Liver (tissue), 9 donors: Measurements from ENCODE around the gene PYHIN1. TPM values are rescaled to one million over a fixed set of nuclear protein-coding genes. Genes with fewer than 3 reads are reported as not detected.
A peak's percentile ranks its signal among the peaks of the same experiment; 100 is the strongest.

ENCODE experiments used
- DNase-seq: peaks from one replicate; pipeline ENCODE4 v3.0.0-alpha.2; 2017; ENCODE audit warnings: low spot score
- H3K27ac ChIP-seq, 2 donors: one replicate each; pipeline ENCODE4 v1.7.0; 2013; ENCODE audit warnings: inconsistent platforms in 2 of 2, low read length in 2 of 2, control low read depth in 1 of 2, low read depth in 1 of 2, mild to moderate bottlenecking in 1 of 2
- H3K27me3 ChIP-seq, 4 donors: one replicate each; pipeline versions ENCODE4 v1.6.1 to v1.7.0; 2013; ENCODE audit warnings: low read length in 3 of 4, inconsistent platforms in 1 of 4, mild to moderate bottlenecking in 1 of 4, moderate library complexity in 1 of 4; ENCODE audit not compliant: control insufficient read depth in 4 of 4, insufficient read depth in 4 of 4
- H3K36me3 ChIP-seq, 4 donors: one replicate each; pipeline versions ENCODE4 v1.6.1 to v1.7.0; 2013; ENCODE audit warnings: low read length in 3 of 4, mild to moderate bottlenecking in 3 of 4, low read depth in 1 of 4, moderate library complexity in 1 of 4; ENCODE audit not compliant: control insufficient read depth in 4 of 4, insufficient read depth in 3 of 4
- H3K4me1 ChIP-seq, 4 donors: one replicate each; pipeline versions ENCODE4 v1.6.1 to v1.7.0; 2013; ENCODE audit warnings: low read length in 3 of 4, mild to moderate bottlenecking in 3 of 4, moderate library complexity in 1 of 4; ENCODE audit not compliant: control insufficient read depth in 4 of 4, insufficient read depth in 4 of 4
- H3K4me3 ChIP-seq, 3 donors: one replicate each; pipeline versions ENCODE4 v1.6.1 to v1.7.0; 2013; ENCODE audit warnings: low read length in 3 of 3, control low read depth in 1 of 3, low read depth in 1 of 3, mild to moderate bottlenecking in 1 of 3
- H3K9ac ChIP-seq, 2 donors: one replicate each; pipeline ENCODE4 v1.7.0; 2013; ENCODE audit warnings: low read length in 2 of 2, mild to moderate bottlenecking in 2 of 2, moderate library complexity in 2 of 2, control low read depth in 1 of 2, low read depth in 1 of 2
- H3K9me3 ChIP-seq, 4 donors: one replicate each; pipeline versions ENCODE4 v1.6.1 to v1.7.0; 2013; ENCODE audit warnings: low read length in 3 of 4; ENCODE audit not compliant: control insufficient read depth in 4 of 4
- CTCF ChIP-seq: fragments of 150-350 bp; IDR thresholded peaks from 2 replicates; pipeline ENCODE4 v1.5.1; 2017; ENCODE audit warnings: improper control_type of control experiment, low read depth, low read length; ENCODE audit not compliant: missing input control
- EGR1 ChIP-seq, 2 donors: IDR thresholded peaks; 2 replicates each; pipeline ENCODE4 v1.6.1; 2016 to 2018; ENCODE audit warnings: antibody characterized with exemption in 2 of 2, low read depth in 2 of 2
- FOXA1 ChIP-seq: IDR thresholded peaks from 2 replicates; pipeline ENCODE4 v1.6.1; 2016; ENCODE audit warnings: antibody characterized with exemption
- FOXA2 ChIP-seq: IDR thresholded peaks from 2 replicates; pipeline ENCODE4 v1.6.1; 2016; ENCODE audit warnings: antibody characterized with exemption
- GABPA ChIP-seq, 2 donors: IDR thresholded peaks in 1 of 2; conservative IDR thresholded peaks in 1 of 2; 2 replicates each; pipeline ENCODE4 v1.6.1; 2016; ENCODE audit warnings: antibody characterized with exemption in 2 of 2, mild to moderate bottlenecking in 1 of 2, moderate library complexity in 1 of 2
- HNF4G ChIP-seq: IDR thresholded peaks from 2 replicates; pipeline ENCODE4 v1.6.1; 2016; ENCODE audit warnings: antibody characterized with exemption
- JUND ChIP-seq, 2 donors: IDR thresholded peaks; 2 replicates each; pipeline ENCODE4 v1.6.1; 2016; ENCODE audit warnings: antibody characterized with exemption in 2 of 2
- MAX ChIP-seq: IDR thresholded peaks from 2 replicates; pipeline ENCODE4 v1.6.1; 2016; ENCODE audit warnings: antibody characterized with exemption
- NR2F2 ChIP-seq: IDR thresholded peaks from 2 replicates; pipeline ENCODE4 v1.6.1; 2016; ENCODE audit warnings: antibody characterized with exemption
- RAD21 ChIP-seq, 2 donors: IDR thresholded peaks; 2 replicates each; pipeline ENCODE4 v1.6.1; 2016; ENCODE audit warnings: antibody characterized with exemption in 2 of 2, mild to moderate bottlenecking in 2 of 2
- RXRA ChIP-seq, 2 donors: IDR thresholded peaks; 2 replicates each; pipeline ENCODE4 v1.6.1; 2017 to 2018; ENCODE audit warnings: antibody characterized with exemption in 2 of 2, mild to moderate bottlenecking in 1 of 2
- SP1 ChIP-seq: IDR thresholded peaks from 2 replicates; pipeline ENCODE4 v1.6.1; 2018; ENCODE audit warnings: antibody characterized with exemption, mild to moderate bottlenecking
- TAF1 ChIP-seq: conservative IDR thresholded peaks from 2 replicates; pipeline ENCODE4 v1.6.1; 2016; ENCODE audit warnings: antibody characterized with exemption, mild to moderate bottlenecking
- YY1 ChIP-seq: IDR thresholded peaks from 2 replicates; pipeline ENCODE4 v1.6.1; 2016; ENCODE audit warnings: antibody characterized with exemption, mild to moderate bottlenecking
- WGBS: extraction: QIAGEN DNeasy Blood & Tissue Kit; methylation state at CpG from one replicate; pipeline ENCODE4 v1.1.7; 2013; 5-methylcytosine and 5-hydroxymethylcytosine counted together
- polyA plus RNA-seq, 2 donors: library from polyadenylated mRNA; stranded (reverse) in 1 of 2; unstranded in 1 of 2; fragments of 200-250 nt in 1 of 2; fragments of >200 nt in 1 of 2; fragmentation: Nextera tagmentation in 1 of 2; extraction: Ambion mirVana in 1 of 2; gene quantifications; one replicate each; pipeline versions ENCODE4 v1.2.1 to v1.2.3, GENCODE V29; 2013 to 2015
- total RNA-seq, 2 donors: library from RNA; depleted of rRNA; stranded (reverse); fragments of >200 nt; gene quantifications; one replicate each; pipeline ENCODE4 v1.2.3, GENCODE V29; 2014
- TF ChIP-seq, protein P1 (sequence below): IDR thresholded peaks from 2 replicates; pipeline ENCODE4 v1.6.1; 2016; ENCODE audit warnings: antibody characterized with exemption
- donor health status: healthy.
- donor health status: healthy.
- donor health status: healthy.
- donor health status: healthy.
- donor health status: healthy.

PYHIN1 gene
- 1 to 10 TPM in 1 of 2 donors, under 1 TPM in 1; 0.61 to 1.3 TPM for total RNA-seq
- polyA plus RNA-seq: under 1 TPM; 0.32 to 0.88 TPM

DNA sequence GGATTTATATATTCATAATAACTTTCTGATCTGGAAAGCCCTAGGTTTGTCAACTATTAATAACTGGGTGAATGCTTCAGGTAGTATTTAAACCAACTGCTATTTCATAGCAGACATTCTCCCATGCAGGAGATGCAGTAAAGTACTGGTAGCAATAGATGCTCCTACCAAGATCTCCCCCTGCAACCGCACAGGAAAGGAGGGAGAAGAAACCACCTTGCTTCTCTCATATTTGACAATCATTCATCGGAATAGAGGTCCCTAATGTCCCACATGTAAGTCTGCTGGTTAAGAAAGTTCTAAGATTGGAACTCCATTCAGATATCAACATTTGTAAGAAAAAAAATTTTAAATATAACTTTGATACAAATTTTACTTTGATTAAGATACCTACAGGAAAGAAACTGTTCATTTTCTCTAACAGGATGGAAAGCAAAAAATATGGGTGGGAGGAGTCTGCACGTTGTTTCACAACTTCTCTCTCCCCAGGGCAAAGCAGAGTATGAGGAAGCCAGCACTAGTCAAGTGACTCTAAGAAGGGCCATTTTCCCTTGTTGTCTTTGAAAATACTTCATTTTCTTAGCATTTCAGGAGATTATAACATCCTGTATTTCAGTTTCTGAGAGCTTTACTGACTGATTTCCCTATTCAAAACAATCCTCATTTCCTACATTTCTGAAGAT, at the start of gene PYHIN1:
TSS of gene PYHIN1 (plus strand) at position 498 of the 683 bp plus-strand sequence. CDS start 5,359 bp downstream, outside the sequence.
- WGBS: 50% methylated on average over 3 of the region's 3 CpGs
- H3K36me3 ChIP-seq: no peaks in the 10 kb centered on the region
- DNase-seq: no peak
- peak within 1 kb of the TSS in 1 of 3 donors; percentile 6 for H3K4me3 ChIP-seq
- peaks cover 0 to 4% (median 1%) of the 10 kb centered on the region in 4 donors for H3K9me3 ChIP-seq
- TF ChIP-seq, protein P1, sequence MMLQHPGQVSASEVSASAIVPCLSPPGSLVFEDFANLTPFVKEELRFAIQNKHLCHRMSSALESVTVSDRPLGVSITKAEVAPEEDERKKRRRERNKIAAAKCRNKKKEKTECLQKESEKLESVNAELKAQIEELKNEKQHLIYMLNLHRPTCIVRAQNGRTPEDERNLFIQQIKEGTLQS: no peak
- no peak for TF ChIP-seq CTCF
- TF ChIP-seq YY1: no peak
- TF ChIP-seq FOXA2: no peak
- no peak for TF ChIP-seq EGR1 (IDR thresholded peaks at IDR 0.05; ENCODE audit: low read depth in 2 of 2)
- TF ChIP-seq NR2F2: no peak
- TF ChIP-seq HNF4G: no peak
- no peak for TF ChIP-seq JUND (IDR thresholded peaks at IDR 0.05)
- no peak for TF ChIP-seq GABPA (IDR thresholded peaks at IDR 0.05 in 1 of 2, conservative IDR thresholded peaks at IDR 0.05 in 1 of 2)
- no peak for TF ChIP-seq RAD21 (IDR thresholded peaks at IDR 0.05)
- TF ChIP-seq SP1: no peak
- H3K4me1 ChIP-seq: no peaks in the 10 kb centered on the region
- H3K9ac ChIP-seq: peak within 1 kb of the TSS in 1 of 2 donors; percentile 58
- no peaks in the 10 kb centered on the region for H3K27me3 ChIP-seq
- no peak within 1 kb of the TSS for H3K27ac ChIP-seq

- H3K27me3 ChIP-seq: no peaks in the 10 kb centered on the region
- no peak for DNase-seq
- H3K9me3 ChIP-seq: no peaks in the 10 kb centered on the region
- H3K4me1 ChIP-seq: no peaks in the 10 kb centered on the region
- no peak overlapping the region for H3K27ac ChIP-seq
- H3K4me3 ChIP-seq: no peak overlapping the region
- no peak for TF ChIP-seq RAD21 (IDR thresholded peaks at IDR 0.05)
- no peak for TF ChIP-seq CTCF
- no peak for TF ChIP-seq RXRA (IDR thresholded peaks at IDR 0.05)
- no peak for TF ChIP-seq JUND (IDR thresholded peaks at IDR 0.05)
- no peak for TF ChIP-seq TAF1
- TF ChIP-seq MAX: no peak
- TF ChIP-seq FOXA2: no peak
- no peak for TF ChIP-seq HNF4G
- TF ChIP-seq FOXA1: no peak
- TF ChIP-seq SP1: no peak
- H3K36me3 ChIP-seq: no peaks in the 10 kb centered on the region
- H3K9ac ChIP-seq: no peak overlapping the region
Measured at GRCh38 chr1:158893654-158894053, 37.7 kb upstream of the PYHIN1 start.
